ENCODE measurements around the gene MERTK.

- TF ChIP-seq RAD21 (IDR thresholded peaks at IDR 0.05 in 1 of 2, conservative IDR thresholded peaks at IDR 0.05 in 1 of 2; ENCODE audit: low read depth in 2 of 2, low read length in 2 of 2) (no peak), KDM5A (IDR thresholded peaks at IDR 0.05; ENCODE audit: low read length) (no peak), RXRA (IDR thresholded peaks at IDR 0.05; ENCODE audit: insufficient read depth, low read depth, low read length) (no peak), CHD2 (IDR thresholded peaks at IDR 0.05; ENCODE audit: low read length) (no peak), EZH2 (IDR thresholded peaks at IDR 0.05; ENCODE audit: low read depth, low read length, severe bottlenecking) (no peak), ZNF274 (IDR thresholded peaks at IDR 0.05; ENCODE audit: borderline replicate concordance, extremely low read depth, low read length) (no peak)
- TF ChIP-seq, protein P1, sequence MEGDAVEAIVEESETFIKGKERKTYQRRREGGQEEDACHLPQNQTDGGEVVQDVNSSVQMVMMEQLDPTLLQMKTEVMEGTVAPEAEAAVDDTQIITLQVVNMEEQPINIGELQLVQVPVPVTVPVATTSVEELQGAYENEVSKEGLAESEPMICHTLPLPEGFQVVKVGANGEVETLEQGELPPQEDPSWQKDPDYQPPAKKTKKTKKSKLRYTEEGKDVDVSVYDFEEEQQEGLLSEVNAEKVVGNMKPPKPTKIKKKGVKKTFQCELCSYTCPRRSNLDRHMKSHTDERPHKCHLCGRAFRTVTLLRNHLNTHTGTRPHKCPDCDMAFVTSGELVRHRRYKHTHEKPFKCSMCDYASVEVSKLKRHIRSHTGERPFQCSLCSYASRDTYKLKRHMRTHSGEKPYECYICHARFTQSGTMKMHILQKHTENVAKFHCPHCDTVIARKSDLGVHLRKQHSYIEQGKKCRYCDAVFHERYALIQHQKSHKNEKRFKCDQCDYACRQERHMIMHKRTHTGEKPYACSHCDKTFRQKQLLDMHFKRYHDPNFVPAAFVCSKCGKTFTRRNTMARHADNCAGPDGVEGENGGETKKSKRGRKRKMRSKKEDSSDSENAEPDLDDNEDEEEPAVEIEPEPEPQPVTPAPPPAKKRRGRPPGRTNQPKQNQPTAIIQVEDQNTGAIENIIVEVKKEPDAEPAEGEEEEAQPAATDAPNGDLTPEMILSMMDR (IDR thresholded peaks at IDR 0.05; ENCODE audit: control extremely low read depth in 1 of 3, insufficient read depth in 1 of 3, low read depth in 1 of 3, low read length in 3 of 3), result no peak
Measured at GRCh38 chr2:112061299-112061698, 162.9 kb downstream of the MERTK start.

Measured in H1 (cell line).